ENCODE results near the gene FGF3.
A peak's percentile ranks its signal among the peaks of the same experiment; 100 is the strongest.

FGF3 gene

DNA sequence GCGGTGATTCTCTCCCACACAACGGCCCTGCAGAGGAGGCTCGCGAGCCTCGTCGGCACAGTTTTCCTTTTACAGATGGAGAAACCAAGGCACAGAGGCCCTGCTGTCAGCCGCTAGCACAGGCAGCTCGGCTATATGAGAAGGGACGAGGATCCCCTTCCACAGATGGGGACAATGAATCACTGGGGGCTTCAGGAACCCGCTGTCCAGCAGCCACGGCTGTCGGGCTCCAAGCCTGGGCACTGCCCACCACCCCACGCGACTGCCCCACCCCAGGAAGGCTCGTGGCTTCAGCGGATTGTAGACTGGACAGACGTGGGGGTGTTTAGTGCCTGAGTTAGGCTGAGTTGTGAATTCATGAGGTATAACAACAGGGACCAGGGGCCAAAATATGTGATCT is 17.2 kb upstream of the FGF3 start:
- TF ChIP-seq MYC (IDR thresholded peaks at IDR 0.05; ENCODE audit: low read depth, low read length) (no peak), POLR2A (IDR thresholded peaks at IDR 0.05; ENCODE audit: extremely low read depth, insufficient read length) (no peak)
- TF ChIP-seq, protein P1, sequence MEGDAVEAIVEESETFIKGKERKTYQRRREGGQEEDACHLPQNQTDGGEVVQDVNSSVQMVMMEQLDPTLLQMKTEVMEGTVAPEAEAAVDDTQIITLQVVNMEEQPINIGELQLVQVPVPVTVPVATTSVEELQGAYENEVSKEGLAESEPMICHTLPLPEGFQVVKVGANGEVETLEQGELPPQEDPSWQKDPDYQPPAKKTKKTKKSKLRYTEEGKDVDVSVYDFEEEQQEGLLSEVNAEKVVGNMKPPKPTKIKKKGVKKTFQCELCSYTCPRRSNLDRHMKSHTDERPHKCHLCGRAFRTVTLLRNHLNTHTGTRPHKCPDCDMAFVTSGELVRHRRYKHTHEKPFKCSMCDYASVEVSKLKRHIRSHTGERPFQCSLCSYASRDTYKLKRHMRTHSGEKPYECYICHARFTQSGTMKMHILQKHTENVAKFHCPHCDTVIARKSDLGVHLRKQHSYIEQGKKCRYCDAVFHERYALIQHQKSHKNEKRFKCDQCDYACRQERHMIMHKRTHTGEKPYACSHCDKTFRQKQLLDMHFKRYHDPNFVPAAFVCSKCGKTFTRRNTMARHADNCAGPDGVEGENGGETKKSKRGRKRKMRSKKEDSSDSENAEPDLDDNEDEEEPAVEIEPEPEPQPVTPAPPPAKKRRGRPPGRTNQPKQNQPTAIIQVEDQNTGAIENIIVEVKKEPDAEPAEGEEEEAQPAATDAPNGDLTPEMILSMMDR (IDR thresholded peaks at IDR 0.05; ENCODE audit: low read depth, low read length) = no peak
- TF ChIP-seq, protein P2, sequence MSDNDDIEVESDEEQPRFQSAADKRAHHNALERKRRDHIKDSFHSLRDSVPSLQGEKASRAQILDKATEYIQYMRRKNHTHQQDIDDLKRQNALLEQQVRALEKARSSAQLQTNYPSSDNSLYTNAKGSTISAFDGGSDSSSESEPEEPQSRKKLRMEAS (IDR thresholded peaks at IDR 0.05; ENCODE audit: low read depth, low read length) = no peak
- H3K4me3 ChIP-seq (ENCODE audit: low read depth, low read length) = no peak overlapping the region
- DNase-seq (ENCODE audit: low read depth) = no peak

DNA sequence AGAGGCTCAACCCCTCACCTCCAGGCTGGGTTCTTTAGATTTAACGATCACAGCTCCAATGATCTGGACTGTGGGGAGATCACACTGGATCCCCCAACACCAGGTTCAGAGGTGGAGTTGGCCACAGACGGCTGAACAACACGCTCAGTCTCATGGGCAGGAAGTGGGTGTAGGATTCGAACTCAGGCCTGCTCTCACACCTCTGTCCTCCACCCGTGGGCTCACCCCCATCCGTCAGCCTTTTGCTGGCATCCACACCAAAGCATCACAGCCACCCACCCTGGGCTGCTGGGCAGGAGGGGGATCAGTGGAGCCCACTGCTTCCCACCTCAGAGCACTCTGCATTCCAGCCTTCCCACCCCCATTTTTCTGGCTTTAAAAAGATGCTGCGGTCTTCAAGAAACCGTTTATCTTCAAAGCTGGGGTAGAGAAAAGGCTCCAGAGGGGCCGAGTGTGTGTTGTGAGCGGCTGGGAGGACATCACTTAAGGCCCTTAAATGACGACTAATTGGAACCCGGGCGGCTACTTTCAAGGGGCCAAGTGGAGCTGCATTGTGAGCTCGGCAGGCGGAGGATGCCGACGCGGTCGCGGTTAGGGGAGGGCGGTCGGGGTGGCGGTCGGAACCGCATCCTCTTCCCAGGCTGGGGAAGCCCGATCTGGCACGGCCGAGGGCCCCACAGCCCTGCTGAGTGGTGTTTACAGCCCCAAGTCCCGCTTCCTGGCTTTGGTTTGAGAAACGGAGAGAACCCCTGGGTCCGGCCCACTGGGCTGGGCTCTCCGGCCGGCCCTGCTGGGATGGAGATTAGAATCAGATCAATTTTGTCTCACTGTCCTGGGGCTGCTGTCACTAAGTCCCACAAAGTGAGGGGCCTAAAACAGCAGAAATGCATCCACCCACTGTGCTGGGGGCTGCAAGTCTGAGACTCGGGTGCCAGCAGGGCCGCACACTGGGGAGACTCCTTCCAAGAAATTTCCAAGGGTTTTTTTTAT is 15.9 kb upstream of the FGF3 start:
- TF ChIP-seq MYC (IDR thresholded peaks at IDR 0.05; ENCODE audit: low read depth, low read length) (no peak), POLR2A (IDR thresholded peaks at IDR 0.05; ENCODE audit: extremely low read depth, insufficient read length) (no peak)
- TF ChIP-seq, protein P1 (IDR thresholded peaks at IDR 0.05; ENCODE audit: low read depth, low read length) = no peak
- TF ChIP-seq, protein P2 (IDR thresholded peaks at IDR 0.05; ENCODE audit: low read depth, low read length) = no peak
- H3K4me3 ChIP-seq (ENCODE audit: low read depth, low read length) = no peak overlapping the region
- DNase-seq (ENCODE audit: low read depth) = peak; percentile 38

DNA sequence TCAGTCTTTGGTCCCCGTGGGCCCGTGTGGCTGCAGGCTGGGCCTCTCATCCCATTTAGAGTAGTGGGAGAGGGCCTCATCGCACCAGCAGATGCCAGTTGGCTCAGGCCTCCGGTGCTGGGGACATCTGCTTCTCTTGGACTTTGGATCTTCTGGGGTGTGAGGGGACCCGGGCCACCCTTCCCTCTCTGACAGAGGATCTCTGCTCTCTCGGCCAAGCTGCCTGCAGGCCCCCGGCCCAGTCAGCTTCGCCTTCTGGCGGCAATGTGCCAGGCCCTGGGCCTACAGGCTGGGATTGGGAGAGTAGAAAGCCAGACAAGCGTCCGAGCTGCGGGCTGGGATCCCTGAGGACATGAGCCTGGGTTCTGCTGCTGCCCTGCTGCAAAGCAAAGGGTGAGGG is 15.0 kb upstream of the FGF3 start:
- DNase-seq (ENCODE audit: low read depth) = no peak
- no peak overlapping the region for H3K4me3 ChIP-seq (ENCODE audit: low read depth, low read length)
- no peak for TF ChIP-seq MYC (IDR thresholded peaks at IDR 0.05; ENCODE audit: low read depth, low read length)
- TF ChIP-seq, protein P2 (IDR thresholded peaks at IDR 0.05; ENCODE audit: low read depth, low read length) = no peak
- no peak for TF ChIP-seq POLR2A (IDR thresholded peaks at IDR 0.05; ENCODE audit: extremely low read depth, insufficient read length)
- TF ChIP-seq, protein P1 (IDR thresholded peaks at IDR 0.05; ENCODE audit: low read depth, low read length) = no peak

DNA sequence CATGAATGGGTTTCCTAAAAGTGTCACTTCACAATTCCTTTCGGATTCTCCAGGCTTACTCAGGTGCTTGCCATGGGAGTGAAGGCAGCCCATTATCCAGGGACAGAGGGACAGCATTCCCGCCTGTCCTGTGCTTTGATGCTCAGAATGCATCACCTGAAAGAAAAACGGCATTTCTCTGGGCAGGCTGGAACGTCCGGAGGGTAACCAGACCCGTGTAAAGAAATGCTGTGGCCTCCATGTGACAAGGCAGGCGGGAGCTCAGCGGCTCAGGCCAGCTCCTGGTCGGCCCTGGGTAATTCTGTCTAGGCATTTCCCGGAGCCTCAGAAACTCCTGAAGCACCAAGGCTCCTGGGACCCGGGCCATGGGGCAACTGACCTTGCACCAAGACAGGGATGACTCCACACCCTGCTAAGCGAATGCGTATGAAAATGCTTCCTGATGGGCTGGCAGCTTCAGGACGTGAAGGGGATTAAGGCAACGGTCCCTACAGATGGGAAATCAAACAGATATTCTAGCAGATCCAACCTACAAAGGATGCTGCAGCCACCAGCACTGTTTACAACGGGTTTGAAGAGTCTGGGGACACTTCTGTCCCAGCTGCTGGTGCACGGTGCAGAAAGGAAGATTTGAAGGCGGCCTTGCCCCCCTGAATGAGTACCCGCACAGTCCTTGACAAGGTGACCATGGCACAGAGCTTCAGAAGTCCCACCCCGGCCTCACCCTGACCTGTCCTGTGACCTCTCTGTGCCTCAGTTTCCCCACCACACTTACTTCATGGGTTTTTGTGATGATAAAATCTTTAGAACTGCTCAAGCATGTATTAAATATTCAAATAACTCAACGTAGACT is 13.6 kb upstream of the FGF3 start:
- no peak for DNase-seq (ENCODE audit: low read depth)
- H3K4me3 ChIP-seq (ENCODE audit: low read depth, low read length) = no peak overlapping the region
- TF ChIP-seq POLR2A (IDR thresholded peaks at IDR 0.05; ENCODE audit: extremely low read depth, insufficient read length) = no peak
- TF ChIP-seq, protein P1 (IDR thresholded peaks at IDR 0.05; ENCODE audit: low read depth, low read length) = no peak
- TF ChIP-seq MYC (IDR thresholded peaks at IDR 0.05; ENCODE audit: low read depth, low read length) = no peak
- TF ChIP-seq, protein P2 (IDR thresholded peaks at IDR 0.05; ENCODE audit: low read depth, low read length) = no peak

DNA sequence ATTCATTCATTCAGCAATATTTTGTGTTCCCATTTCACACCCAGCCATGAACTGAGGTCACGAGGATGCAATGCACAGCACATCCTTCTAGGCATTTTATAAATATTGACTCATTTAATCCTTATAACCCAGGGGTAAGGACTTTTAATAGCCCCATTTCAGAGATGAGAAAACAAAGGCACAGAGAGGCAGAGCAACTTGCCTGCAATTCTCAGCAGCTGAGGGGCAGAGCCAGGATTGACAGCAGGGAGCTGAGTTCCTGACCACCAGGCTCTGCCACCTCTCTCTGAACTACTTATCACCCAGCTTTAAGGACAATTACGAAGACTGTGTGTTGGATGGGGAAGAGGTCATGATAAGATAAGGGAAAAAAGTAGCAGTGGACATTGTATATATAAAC is 12.8 kb upstream of the FGF3 start:
- TF ChIP-seq, protein P1 (IDR thresholded peaks at IDR 0.05; ENCODE audit: low read depth, low read length) = no peak
- TF ChIP-seq MYC (IDR thresholded peaks at IDR 0.05; ENCODE audit: low read depth, low read length) (no peak), POLR2A (IDR thresholded peaks at IDR 0.05; ENCODE audit: extremely low read depth, insufficient read length) (no peak)
- TF ChIP-seq, protein P2 (IDR thresholded peaks at IDR 0.05; ENCODE audit: low read depth, low read length) = no peak
- no peak for DNase-seq (ENCODE audit: low read depth)
- H3K4me3 ChIP-seq (ENCODE audit: low read depth, low read length) = no peak overlapping the region

All from NB4 (cell line).